Stimulated activated CD8-positive, alpha-beta memory T cell treated with anti-CD3 and anti-CD28 coated beads, Interleukin-7, amount 100 ng/mL, for 4 hours (primary cell): ENCODE measurements around the gene MAN1C1.
"Not testable (repeated sequence)": the region's sequence is repeated elsewhere in the genome, so short reads cannot be mapped to it uniquely, and the experiment has no call there.

Experiments
- DNase-seq, 2 donors: peaks; one replicate each; pipeline ENCODE4 v3.0.0-alpha.2; 2020; ENCODE audit warnings: low read depth in 2 of 2

Gene MAN1C1

DNA sequence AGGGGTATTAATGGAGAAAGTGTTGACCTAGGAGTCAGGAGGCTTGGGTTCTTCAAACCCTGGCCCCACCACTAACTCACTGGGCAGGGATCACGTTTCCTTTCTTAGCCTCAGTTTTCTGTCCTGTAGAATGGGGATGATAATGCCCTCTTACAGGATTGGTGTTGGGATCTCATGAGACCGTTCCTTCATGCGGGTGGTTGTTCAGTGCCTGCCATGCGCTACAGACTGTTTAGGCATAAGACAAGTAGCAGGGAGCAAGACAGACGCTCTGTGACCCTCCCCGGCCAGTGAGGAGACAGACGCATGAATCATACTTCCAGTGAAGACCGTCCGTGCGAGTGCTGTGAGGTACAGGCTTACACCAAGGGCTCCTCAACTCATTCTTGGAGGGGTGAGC, 81.7 kb downstream of the MAN1C1 start:
- no peak for DNase-seq

DNA sequence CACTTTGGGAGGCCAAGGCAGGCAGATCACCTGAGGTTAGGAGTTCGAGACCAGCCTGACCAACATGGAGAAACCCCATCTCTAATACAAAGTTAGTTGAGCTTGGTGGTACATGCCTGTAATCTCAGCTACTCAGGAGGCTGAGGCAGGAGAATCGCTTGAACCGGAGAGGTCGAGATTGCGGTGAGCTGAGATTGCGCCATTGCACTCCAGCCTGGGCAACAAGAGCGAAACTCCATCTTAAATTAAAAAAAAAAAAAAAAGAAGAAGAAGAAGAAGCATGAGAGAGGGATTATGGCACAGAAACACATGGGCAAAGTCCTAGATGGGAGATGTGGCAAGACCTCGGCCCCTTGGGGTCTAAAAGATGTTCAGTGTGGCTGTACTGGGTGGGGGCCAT, 82.5 kb downstream of the MAN1C1 start:
- DNase-seq: not testable (repeated sequence)

DNA sequence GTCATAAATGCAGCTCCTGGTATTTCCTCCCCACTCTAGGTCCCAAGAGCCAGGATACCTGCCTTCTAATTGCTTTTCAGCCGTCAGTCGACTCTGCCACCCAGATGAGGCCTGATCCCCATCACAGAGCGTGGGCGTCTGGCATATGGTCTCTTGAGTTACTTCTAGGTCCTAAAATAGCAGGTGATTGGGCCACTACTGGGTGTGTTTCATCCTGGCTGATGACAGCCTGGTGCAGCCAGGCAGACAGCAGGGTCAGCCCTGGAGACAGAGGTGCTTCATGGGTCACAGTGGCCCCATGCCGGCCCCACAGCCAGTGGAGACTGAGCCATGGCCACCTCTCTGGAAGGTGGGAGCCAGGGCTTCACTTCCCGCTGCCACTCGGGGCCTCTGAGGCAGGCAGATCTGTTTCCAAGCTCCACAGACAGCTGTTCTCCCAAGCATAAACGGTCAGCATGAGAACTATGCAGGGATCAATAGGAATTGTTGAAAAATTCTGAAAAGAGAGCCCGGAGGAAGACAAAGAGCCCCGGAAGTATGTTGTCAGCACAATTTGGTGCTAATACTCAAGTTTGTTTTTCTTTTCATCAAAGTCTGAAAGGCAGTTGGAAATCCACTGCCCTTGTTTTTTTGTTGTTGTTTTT, 83.0 kb downstream of the MAN1C1 start:
- no peak for DNase-seq

DNA sequence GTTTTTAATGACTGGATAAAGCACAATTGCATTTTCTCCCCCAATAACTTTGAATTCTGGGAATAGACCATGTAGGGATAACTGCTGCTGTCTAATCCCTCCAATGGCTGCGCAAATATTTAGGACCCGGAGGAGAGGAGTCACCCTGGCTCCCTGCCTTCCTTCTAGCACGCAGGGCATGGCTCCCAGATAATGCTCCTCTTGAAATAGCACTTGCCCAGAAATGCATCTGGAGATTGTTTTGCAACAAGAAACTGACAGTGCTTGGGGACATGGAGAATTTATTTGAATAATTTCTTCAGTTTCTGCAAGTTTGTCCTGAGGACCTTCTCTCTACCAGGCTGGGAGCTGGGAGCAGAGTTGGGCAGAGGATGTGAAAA, 83.5 kb downstream of the MAN1C1 start:
- no peak for DNase-seq

DNA sequence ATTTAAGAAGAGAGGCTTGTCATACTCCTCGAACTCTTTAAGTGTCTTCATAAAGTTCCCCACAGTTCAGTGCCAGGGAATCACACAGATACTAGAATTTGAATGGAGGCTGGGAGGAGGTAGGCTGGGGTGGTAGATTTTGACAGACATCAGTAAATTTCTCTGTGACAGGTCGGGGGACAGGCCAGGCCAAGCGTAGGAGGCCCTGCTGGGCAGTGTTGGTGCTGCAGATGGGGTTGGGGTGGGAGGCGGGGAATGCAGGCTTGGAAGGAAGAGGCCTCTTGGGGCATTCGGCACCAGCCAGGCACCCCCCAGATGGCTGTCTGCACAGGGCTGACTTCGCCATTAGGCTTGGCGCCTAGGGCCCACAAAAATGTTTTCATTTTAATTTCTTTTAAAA, 84.0 kb downstream of the MAN1C1 start:
- DNase-seq: no peak

DNA sequence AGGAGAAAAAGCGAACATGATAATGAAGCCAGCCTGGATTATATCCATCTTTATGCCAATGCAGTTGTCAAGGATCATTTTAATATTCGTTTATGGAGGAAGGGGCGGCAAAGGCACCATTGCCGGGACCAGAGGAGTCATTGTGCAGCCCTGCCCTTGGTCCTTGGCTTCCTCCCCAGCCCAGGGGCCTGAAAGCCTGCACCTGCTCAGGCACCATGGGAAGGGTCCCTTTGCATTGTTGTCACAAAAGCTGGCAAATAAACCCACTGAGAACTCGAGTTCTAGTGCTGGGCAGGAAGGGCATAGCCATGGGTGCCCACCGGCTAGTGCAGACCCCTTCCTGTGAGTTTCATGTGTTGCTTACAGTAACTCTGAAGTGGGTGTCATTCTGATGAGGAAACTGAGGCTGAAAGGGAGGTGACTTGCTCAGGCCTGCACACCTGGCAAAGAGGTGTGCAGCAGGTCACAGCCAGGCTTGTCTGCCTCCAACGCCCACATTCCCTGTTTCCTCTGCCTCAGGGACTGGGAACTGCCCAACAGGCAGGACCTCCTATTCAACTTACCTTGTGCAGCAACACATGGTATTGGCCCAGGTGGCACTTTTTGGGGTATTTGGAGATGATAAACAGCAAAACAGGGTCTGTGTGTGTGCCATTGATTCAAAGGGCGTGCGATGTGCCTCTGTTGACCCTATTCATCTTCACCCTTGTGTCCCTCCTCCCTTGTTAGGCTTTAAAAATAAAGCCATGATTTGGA, 84.6 kb downstream of the MAN1C1 start:
- DNase-seq: no peak

DNA sequence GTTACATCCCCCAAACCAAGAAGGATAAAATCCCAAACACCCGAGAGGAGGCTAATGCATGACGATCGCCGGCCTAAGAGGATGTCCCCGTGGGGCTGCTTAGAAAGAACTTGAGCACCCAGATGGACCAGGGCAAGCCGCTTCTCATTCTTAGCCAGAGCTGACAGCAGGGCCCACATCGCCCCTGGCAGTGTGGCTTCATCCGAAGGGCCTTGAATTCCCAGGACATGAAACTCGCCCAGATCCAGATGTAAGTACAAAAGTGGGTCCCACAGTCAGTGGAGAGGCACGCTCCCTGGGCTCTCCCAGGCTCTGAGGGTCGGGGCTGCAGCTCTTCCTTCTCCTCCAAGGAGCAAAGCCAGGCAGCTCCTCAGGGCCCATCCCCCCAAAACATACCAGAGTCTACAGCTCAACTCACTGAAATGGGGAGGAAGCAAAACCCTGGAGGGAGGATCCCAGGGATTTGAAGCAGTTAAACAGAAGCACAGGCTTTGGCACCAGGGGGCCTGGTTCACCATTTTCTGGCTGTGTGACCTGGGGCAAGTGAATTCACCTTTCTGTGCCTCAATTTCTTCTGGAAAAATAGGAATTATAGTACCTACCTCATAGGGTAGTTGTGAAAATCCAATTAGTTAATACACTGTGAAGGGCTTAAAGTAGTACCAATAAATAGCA, 85.6 kb downstream of the MAN1C1 start:
- no peak for DNase-seq

DNA sequence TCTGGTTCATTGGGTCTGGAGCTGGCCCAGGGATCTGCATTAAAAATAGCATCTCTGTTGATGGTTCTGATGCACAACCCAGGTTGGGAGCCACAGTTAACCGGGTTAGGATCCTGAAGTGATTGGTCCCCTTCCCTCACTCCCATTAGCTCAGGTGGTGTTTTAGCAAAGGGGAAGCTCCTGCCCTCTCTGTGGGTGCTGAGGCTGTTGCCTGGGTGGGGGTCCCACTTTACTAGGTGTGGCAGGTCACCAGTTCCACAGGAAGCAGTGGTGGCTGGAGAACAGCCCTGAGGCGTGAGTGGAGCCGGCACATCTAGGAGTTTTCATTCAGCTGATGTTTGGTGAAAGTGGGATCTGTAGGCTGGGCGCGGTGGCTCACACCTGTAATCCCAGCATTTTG, 86.5 kb downstream of the MAN1C1 start:
- no peak for DNase-seq

DNA sequence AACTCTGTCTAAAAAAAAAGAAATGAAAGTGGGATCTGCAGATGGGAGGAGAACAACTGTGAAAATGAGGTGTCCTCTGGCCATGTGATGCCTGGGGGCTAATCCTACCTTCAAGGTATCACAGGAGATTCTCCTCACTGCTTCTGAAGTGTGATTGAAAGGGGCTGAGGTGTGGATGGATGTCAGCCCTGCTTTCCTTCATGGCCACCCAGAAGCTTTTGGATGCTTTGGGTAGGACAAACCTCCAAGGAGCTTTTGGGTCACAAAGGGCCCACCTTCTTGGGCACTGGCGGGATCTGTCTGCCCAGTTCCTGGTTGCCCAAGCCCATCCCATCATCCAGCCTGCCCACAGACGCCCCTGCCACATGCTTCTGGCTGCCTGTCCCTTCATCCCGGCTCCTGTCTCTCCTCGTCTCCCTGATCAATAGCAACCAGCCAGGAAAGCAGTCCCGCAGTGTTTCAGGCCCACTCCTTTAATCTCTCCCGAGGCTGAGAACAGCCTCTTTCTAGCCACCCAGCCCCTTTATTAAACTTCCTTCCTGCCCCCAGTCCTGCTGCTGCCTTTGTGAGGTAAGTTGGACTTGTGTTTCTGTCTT, 87.2 kb downstream of the MAN1C1 start:
- DNase-seq: no peak

DNA sequence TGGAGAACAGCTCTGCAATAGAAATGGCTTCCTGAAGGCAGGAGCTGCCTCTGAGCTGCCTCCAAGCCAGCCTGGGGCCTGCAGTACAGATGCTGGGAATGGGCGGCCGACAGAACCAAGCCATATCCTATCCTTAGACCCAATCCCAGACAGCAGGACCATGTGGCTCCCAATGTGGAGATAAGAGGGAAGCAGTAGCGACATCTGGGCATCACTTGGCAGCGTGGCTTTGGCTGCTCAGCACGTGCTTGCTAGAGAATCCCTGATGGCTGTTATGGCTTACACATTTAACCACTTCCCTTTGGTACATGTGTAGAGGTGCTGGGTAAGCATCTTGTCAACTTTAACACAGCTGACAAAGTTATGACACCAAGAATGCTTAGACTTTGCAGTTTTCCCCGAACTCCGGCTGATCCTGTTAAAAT, 87.7 kb downstream of the MAN1C1 start:
- no peak for DNase-seq

DNA sequence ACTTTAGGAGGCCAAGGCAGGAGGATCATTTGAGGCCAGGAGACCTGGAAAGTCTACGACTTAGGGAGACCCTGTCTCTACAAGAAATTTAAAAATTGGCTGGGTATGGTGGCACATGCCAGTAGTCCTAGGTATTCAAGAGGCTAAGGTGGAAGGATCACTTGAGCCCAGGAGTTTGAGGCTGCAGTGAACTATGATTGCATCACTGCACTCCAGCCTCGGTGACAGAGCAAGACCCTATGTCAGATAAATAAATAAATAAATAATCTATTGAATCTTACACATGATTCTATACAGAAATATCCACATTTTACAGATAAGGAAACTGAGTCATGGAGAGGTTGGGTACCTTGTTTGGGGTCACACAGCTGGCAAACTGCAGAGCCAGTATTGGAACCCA, 89.1 kb downstream of the MAN1C1 start:
- no peak for DNase-seq

DNA sequence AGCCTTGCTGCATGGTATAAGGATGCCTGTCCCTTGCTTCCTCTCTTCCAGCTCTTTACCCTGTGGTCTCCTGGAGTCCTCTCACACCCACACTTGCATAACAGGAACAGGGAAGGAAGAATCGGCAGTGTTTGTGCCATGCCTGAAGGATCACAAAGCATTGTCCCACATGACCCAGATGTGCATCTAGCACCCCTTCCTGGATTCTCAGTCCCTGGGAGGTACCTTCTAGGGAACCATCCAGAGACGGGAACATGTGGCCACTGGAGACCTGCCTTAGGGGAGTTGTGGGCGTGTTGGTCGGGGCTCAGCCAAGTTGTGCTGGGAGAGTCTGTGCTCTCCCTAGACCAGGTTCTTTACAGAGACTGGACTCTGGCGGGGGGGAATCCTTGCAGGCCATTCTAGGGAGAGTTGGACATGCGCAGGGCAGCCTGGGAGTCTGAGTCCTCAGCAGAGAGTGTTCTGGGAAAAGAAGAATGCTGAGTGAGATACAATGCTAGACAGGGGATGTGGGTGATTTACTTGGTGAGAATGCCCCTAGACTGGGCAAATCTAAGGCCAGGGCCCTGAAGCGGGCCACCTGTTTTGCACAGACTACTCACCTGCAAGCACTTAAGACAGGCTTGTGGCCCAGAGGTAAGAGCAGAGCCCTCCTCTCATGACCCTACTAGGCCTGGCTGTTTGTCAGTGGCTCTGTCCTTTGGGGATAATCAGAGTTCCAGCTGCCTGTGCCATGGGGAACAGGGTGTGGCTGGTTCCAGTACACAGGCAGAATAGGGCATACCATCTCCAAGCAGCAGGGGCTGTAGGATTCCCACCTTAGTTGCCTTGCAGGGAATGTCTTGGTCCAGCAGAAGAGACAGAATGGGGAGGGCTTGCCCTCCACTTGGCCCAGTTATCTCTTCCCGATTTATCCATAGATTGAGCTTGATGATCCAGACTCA, 89.8 kb downstream of the MAN1C1 start:
- no peak for DNase-seq

DNA sequence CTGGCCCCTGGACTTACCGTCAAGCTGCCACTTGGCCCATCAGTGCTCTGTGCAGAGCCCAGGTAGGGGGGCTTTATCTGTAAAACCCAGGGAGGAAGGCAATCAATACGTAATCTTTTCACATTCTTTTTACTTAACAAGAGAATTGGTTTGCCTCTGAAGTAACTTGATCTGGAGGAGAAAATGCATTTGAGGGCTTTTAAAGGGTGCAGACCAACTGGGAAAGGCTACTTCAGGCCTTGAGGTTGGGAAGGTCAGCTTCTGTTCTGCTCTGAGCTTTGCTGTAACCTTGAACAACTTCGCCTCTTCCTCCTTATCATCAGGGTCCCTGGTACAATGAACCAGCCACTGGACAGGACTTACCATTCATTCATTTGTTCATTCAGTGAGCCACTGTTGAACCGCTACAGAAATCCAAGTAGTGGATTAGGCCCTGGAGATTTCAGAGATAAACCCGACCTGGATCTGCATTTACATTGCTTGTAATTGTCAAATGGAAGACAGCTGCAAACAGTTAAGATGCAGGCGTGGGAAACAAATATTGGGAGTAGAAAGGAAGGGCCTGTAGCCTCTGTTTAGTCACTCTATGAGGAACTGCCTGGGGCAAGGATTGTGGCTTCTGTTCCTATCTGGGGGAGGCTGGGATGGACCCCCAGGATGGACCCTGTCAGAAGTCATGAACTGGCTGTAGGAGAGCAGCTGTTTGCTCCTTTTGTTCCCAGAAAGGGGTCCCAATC, 90.9 kb downstream of the MAN1C1 start:
- DNase-seq: no peak

DNA sequence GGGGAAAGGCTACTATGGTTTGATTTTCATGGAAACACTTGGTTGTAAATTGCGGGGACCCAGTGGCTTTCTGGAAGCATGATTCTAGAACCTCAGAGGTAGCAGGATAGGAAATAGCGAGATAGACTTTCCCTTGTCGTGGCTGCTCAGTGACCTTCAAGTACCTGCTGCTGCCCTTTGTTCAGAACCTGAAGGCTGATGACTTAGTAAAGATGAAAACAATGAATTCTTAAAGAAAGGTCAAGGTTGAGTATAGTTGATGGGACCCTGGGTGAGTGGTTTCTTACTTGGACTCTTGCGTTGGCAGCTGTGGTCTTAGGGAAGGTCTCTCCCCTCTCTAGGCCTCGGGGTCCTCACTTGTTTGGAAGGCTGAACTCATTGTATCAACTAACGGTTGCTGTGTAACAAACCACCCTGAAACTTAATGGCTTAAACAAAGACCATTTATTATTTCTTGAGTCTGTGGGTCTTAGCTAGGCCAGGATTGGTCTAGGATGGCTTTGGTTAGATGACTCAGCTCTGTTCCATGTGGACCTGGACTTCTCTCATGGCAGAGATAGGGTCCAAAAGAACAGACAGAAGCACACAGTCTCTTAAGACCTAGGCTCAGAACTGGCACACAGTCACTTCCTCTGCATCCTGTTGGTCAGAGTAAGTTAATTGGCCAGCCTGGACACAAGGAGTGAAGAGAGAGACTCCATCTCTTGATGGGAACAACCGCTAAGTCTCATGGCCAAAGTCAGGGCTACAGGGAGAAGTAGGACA, 94.2 kb downstream of the MAN1C1 start:
- DNase-seq: no peak

DNA sequence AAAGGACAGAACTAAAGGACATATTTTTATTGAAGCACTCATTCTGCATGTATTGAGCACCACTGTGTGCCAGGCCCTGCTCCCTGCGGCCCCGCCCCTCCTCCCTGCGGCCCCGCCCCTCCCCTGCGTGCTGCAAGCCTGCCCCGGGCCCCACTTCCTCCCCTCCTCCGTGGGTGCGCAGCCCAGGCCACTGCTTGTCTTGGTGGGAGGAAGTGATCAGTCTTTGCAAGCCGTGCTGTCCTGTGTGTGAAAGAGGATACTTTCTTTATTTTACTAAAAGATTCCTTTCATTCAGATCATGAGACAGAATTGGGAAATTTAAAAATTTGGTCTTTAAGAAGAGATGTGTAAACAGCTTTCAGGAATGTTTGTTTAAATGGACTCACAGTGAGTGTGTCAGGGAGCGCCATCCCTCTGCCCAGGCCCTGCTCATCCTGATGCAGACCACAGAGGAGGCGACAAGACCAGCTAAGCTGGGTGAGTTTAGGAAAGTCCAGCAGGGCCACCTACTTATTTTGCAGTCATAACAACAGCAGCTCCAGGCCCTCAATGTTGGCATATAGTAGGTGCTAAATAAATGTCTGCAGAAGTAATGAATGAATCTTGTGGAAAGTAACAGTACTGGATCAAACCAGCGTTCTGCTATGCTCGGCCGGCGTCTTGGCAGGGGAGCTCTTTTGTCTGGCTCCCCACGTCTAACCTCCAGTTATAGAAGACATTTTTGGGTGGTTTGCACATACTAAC, 95.1 kb downstream of the MAN1C1 start:
- DNase-seq: peak; percentile 21 to 35

DNA sequence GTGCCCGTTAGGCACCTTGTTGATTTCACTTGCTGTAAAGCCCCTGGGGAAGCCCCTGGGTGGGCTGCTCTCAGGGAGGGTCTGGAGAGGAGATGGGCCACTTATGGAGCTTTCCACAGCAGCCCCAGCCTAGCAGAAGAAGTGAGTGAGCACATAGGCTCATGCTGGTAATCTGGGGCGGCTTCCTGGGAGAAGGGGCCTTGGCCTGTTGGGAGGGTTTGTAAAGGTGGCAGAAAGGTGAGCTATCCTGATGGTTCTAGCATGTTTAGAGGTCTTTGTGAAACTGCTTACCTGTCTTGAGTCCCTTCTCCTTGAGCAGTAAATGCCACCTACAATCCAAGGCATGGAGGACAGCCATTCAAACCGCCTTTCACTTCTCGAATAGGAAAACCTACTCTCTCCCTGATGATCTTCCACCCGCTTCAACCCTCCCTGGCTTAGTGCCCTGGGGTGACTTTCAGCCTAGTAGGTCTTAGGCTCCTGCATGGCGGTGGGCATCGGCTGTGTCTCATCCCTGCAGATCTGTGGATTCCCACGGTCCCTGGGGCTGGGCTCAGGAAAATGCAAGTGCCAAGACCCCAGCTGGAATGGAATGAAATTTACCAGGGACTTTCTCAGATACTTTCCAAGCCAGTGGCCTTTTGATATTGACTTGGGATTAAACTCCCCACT, 95.8 kb downstream of the MAN1C1 start:
- DNase-seq: no peak

DNA sequence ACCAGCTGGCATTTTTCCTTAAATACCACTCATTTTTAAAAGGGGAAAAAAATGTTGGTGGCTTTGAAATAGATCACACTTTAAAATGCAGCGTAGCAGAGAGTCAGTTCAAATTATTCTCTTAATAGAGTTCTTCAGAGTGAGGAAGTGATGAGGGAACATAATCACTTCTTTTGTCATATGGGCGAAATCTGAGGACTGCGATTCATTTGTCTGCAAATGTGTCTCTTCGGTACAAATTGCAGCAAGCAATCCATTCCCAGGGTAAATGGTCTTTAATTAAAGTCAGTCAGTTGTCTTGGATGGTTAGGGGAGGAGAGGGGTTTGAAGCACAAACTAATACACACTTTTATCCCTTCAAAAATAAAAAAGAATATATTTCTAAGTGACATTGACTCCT, 97.4 kb downstream of the MAN1C1 start:
- no peak for DNase-seq

DNA sequence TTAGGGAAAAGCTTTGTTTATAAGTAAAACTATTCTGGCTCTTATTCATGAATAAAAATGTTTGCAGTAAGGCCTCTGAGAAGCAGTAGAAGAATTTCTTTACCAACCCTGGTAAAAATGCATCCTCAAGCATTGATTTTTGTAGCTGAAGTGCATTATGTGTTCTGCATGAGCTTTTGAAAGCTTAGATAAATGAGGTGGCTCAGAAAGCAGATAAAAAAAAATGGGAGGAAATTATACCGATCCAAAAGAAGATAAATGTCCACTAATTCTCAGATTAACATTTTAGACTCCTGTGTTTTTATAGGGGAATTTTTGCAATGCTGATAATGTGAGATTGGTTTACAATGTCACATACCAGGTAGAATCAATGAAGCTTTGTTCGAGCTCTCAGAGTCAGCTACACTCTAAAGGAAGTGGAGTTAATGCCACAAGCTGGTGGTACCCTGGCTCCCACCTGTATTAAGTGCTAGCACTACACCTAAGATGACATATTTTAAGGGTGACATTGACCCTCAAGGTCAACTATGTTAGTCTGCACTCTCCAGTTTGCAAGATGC, 97.9 kb downstream of the MAN1C1 start:
- no peak for DNase-seq

DNA sequence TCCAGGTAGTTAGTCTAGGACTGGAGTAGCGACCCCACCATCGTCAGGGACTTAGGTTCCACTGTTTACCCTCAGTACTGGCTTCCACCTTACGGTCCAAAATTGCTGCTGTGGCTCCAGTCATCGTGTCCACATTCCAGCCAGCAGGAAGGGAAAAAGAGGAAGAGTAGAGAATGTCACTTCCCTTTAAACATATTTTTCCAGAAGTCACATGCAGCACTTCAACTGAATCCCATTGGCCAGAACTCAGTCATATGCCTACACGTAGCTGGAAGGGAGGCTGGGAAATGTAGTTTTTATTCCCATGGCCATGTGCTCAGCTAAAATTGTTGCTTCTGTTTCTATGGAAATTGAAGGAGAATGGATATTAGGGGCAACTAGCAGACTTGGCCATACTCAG, 99.3 kb downstream of the MAN1C1 start:
- no peak for DNase-seq
